SU-DHL-6 (cell line): ENCODE measurements around the gene FSTL1.

Experiments used
- EZH2phosphoT487 ChIP-seq: fragments of 200-600 bp; sonication (generic), shearing (Covaris generic); conservative IDR thresholded peaks from 2 replicates; pipeline ENCODE4 v1.6.1; 2018; ENCODE audit warnings: mild to moderate bottlenecking, antibody characterized with exemption, low read length, moderate library complexity, mixed read lengths
- TF ChIP-seq, protein P1 (sequence below): fragments of 200-600 bp; sonication (generic); IDR thresholded peaks from one replicate; pipeline ENCODE4 v1.5.1; 2017; ENCODE audit warnings: antibody characterized with exemption, mild to moderate bottlenecking, low read length, moderate library complexity; ENCODE audit not compliant: insufficient read depth, poor library complexity, severe bottlenecking

- TF ChIP-seq, protein P1, sequence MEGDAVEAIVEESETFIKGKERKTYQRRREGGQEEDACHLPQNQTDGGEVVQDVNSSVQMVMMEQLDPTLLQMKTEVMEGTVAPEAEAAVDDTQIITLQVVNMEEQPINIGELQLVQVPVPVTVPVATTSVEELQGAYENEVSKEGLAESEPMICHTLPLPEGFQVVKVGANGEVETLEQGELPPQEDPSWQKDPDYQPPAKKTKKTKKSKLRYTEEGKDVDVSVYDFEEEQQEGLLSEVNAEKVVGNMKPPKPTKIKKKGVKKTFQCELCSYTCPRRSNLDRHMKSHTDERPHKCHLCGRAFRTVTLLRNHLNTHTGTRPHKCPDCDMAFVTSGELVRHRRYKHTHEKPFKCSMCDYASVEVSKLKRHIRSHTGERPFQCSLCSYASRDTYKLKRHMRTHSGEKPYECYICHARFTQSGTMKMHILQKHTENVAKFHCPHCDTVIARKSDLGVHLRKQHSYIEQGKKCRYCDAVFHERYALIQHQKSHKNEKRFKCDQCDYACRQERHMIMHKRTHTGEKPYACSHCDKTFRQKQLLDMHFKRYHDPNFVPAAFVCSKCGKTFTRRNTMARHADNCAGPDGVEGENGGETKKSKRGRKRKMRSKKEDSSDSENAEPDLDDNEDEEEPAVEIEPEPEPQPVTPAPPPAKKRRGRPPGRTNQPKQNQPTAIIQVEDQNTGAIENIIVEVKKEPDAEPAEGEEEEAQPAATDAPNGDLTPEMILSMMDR: no peak
- TF ChIP-seq EZH2phosphoT487: no peak
Observed at GRCh38 chr3:120348991-120349854, 101.6 kb downstream of the FSTL1 start, which contains the start of gene LRRC58.
